ENCODE measurements around the gene NHS.

Gene NHS

GRCh38 chrX:17740137-17741122 lies 365.4 kb downstream of the NHS start:
- DNase-seq = no peak

GRCh38 chrX:17741123-17741511 lies 366.1 kb downstream of the NHS start:
- DNase-seq = no peak

GRCh38 chrX:17743913-17744312 lies 368.9 kb downstream of the NHS start:
- no peak for DNase-seq

GRCh38 chrX:17744896-17745523 lies 370.0 kb downstream of the NHS start:
- no peak for DNase-seq

GRCh38 chrX:17747692-17748091 lies 372.7 kb downstream of the NHS start:
- no peak for DNase-seq

- no peak for DNase-seq
Observed at GRCh38 chrX:17748684-17749083, 373.7 kb downstream of the NHS start.

- DNase-seq = no peak
Observed at GRCh38 chrX:17750436-17750835, 375.4 kb downstream of the NHS start.

- DNase-seq = no peak
Observed at GRCh38 chrX:17758382-17758781, 383.4 kb downstream of the NHS start.

- DNase-seq = no peak
Observed at GRCh38 chrX:17759990-17760389, 385.0 kb downstream of the NHS start.

- no peak for DNase-seq
Observed at GRCh38 chrX:17767734-17768133, 392.7 kb downstream of the NHS start.

GRCh38 chrX:17768997-17769396 lies 394.0 kb downstream of the NHS start:
- DNase-seq = no peak

GRCh38 chrX:17769701-17770269 lies 394.8 kb downstream of the NHS start:
- no peak for DNase-seq

- no peak for DNase-seq
Observed at GRCh38 chrX:17773221-17773876, 398.3 kb downstream of the NHS start.

GRCh38 chrX:17774053-17774452 lies 399.1 kb downstream of the NHS start:
- DNase-seq = no peak

- no peak for DNase-seq
Observed at GRCh38 chrX:17778997-17779396, 404.0 kb downstream of the NHS start.

GRCh38 chrX:17779434-17779833 lies 404.4 kb downstream of the NHS start:
- DNase-seq = no peak

Measured in DMS153 (cell line).